Measurements from ENCODE around the gene HSPB9.

Gene HSPB9

DNA sequence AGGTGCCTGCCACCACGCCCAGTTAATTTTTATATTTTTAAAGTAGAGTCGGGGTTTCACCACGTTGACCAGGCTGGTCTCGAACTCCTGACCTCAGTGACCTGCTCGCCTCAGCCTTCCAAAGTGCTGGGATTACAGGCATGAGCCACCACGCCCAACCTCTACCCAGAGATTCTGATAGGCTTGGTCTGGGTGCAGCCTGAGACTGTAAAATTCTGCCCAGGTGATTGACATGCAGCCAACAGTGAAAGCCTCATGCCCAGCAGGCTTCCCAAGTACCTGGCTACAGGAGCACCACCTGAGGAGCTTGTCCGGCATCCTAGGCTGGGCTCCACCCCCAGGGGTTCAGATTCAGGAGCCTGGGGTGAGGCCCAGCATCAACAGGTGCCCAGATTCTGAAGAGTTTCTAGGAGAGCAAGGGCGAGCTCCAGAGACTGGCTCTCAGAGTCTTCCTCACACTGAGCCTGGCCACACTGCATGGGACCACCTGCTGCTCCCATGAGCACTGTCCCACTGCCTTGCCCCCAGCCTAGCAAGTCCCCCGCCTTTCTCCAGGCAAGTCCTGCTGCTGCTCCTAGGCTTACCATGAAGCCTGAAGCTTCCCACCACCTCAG lies 41.0 kb upstream of the HSPB9 start:
- TF ChIP-seq, protein P1, sequence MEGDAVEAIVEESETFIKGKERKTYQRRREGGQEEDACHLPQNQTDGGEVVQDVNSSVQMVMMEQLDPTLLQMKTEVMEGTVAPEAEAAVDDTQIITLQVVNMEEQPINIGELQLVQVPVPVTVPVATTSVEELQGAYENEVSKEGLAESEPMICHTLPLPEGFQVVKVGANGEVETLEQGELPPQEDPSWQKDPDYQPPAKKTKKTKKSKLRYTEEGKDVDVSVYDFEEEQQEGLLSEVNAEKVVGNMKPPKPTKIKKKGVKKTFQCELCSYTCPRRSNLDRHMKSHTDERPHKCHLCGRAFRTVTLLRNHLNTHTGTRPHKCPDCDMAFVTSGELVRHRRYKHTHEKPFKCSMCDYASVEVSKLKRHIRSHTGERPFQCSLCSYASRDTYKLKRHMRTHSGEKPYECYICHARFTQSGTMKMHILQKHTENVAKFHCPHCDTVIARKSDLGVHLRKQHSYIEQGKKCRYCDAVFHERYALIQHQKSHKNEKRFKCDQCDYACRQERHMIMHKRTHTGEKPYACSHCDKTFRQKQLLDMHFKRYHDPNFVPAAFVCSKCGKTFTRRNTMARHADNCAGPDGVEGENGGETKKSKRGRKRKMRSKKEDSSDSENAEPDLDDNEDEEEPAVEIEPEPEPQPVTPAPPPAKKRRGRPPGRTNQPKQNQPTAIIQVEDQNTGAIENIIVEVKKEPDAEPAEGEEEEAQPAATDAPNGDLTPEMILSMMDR (IDR thresholded peaks at IDR 0.05; ENCODE audit: borderline replicate concordance, insufficient read depth, low read depth, low read length), result no peak
- no peak overlapping the region for H3K4me3 ChIP-seq (ENCODE audit: low read depth, low read length)

GRCh38 chr17:42087042-42087701 lies 35.4 kb upstream of the HSPB9 start:
- H3K4me3 ChIP-seq (ENCODE audit: low read depth, low read length), result no peak overlapping the region

GRCh38 chr17:42087736-42088705 lies 34.6 kb upstream of the HSPB9 start:
- H3K4me3 ChIP-seq (ENCODE audit: low read depth, low read length), result no peak overlapping the region
- TF ChIP-seq, protein P1 (IDR thresholded peaks at IDR 0.05; ENCODE audit: borderline replicate concordance, insufficient read depth, low read depth, low read length), result no peak

More at GRCh38 chr17:42087042-42087701, 35.4 kb upstream of the HSPB9 start:
- TF ChIP-seq, protein P1 (IDR thresholded peaks at IDR 0.05; ENCODE audit: borderline replicate concordance, insufficient read depth, low read depth, low read length), result no peak

GRCh38 chr17:42088736-42089135 lies 33.9 kb upstream of the HSPB9 start:
- TF ChIP-seq, protein P1 (IDR thresholded peaks at IDR 0.05; ENCODE audit: borderline replicate concordance, insufficient read depth, low read depth, low read length), result no peak
- H3K4me3 ChIP-seq (ENCODE audit: low read depth, low read length), result no peak overlapping the region

DNA sequence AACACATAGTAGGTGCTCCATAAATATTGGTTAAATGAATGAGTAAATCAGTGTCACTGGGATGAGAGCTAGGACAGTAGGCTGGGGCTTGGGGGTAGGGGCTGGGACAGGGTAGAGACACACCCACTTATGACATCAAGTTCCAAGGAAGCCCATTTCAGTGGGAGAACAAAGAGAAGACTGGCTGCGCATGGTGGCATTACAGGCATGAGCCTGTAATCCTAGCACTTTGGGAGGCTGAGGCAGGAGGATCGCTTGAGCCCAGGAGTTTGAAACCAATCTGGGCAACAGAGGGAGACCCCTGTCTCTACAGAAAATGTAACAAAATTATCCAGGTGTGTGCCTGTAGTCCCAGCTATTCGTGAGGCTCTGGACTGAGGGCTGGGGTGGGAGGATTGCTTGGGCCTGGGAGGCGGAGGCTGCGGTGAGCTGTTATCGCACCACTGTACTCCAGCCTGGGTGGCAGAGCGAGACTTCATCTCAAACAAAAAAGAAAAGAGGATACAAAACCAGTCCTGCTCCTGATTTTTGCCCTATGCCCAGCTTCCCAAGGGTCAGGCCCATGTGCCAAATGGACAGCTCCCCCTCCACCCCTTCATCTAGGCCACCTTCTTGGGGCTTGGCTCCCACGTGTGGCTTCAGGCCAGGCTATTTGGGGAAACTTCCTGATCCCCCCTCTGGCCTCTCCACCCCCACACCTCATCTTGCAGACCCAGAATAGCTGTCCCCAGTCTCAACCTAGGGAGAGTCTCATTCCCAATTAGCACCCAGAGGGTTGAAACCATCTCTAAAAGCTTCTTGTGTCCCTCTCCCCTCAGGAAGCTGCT lies 31.4 kb upstream of the HSPB9 start:
- H3K4me3 ChIP-seq (ENCODE audit: low read depth, low read length), result no peak overlapping the region
- TF ChIP-seq, protein P1 (IDR thresholded peaks at IDR 0.05; ENCODE audit: borderline replicate concordance, insufficient read depth, low read depth, low read length), result no peak

GRCh38 chr17:42092939-42093338 lies 29.7 kb upstream of the HSPB9 start:
- TF ChIP-seq, protein P1 (IDR thresholded peaks at IDR 0.05; ENCODE audit: borderline replicate concordance, insufficient read depth, low read depth, low read length), result no peak
- no peak overlapping the region for H3K4me3 ChIP-seq (ENCODE audit: low read depth, low read length)

Data from GM12875 (cell line).